ENCODE data around the gene AZIN2. TPM values are rescaled to one million over a fixed set of nuclear protein-coding genes. Genes with fewer than 3 reads are reported as not detected.
A peak's percentile ranks its signal among the peaks of the same experiment; 100 is the strongest.

The AZIN2 gene
- total and polyA plus RNA-seq, 10 of the 15 experiments (the other 5 are each of a cell fraction or from before 2014, with no cell fraction given) = 0.02 to 0.85 (median 0.23) TPM

- Histone ChIP-seq H3K4me2 (ENCODE audit: control insufficient read depth, insufficient read depth) (no peak overlapping the region), H3K36me3 (ENCODE audit: control insufficient read depth in 2 of 2, insufficient read depth in 2 of 2, low read length in 1 of 2) (no peaks in the 10 kb centered on the region), H3K27me3 (replicated peaks in 1 of 2; ENCODE audit: control insufficient read depth in 2 of 2, insufficient read depth in 2 of 2, low read length in 1 of 2) (no peaks in the 10 kb centered on the region), H3K9me3 (replicated peaks; ENCODE audit: control insufficient read depth, insufficient read depth, low read length) (no peaks in the 10 kb centered on the region), H3K79me2 (ENCODE audit: control insufficient read depth, insufficient read depth, low read length) (peaks cover 20% of the 10 kb centered on the region), H3K9ac (ENCODE audit: control insufficient read depth, insufficient read depth, low read length) (no peak overlapping the region), H3K4me3 (no peak overlapping the region), H3K4me1 (ENCODE audit: control insufficient read depth, insufficient read depth, low read length) (peaks cover 5% of the 10 kb centered on the region; the same call in 1 of the 2 replicates), H3K27ac (ENCODE audit: control insufficient read depth, insufficient read depth) (no peak overlapping the region), H2AFZ (ENCODE audit: control insufficient read depth, low read depth, low read length) (peak overlapping the region; percentile 2; the same call in 1 of the 2 replicates), H4K20me1 (ENCODE audit: control insufficient read depth, insufficient read depth) (no peaks in the 10 kb centered on the region)
- ChIA-PET POLR2A (no interaction called here), CTCF (interaction anchor here (0.6 kb wide), 1 partner anchor 15 kb away, joined by 3 read pairs; no protein-coding TSS in a partner anchor), SMC1A (ENCODE audit: uncharacterized antibody, unreplicated experiment) (interaction anchor here (0.6 to 1.3 kb wide), 2 partner anchors 17 to 1135 kb away, joined by 3 read pairs; no protein-coding TSS in a partner anchor), RAD21 (ENCODE audit: unreplicated experiment) (no interaction called here)
- TF ChIP-seq SPI1 (IDR thresholded peaks at IDR 0.05; ENCODE audit: borderline replicate concordance, insufficient read depth, low read depth, low read length) = peak; percentile 31; the same call in 1 of the 2 replicates
- TF ChIP-seq ESRRA (IDR thresholded peaks at IDR 0.05; ENCODE audit: low read length) = no peak
- no peak for TF ChIP-seq POLR2AphosphoS2 (IDR thresholded peaks at IDR 0.05; ENCODE audit: low read depth, low read length)
- DNase-seq (ENCODE audit: low read depth, low spot score) (no peak), FAIRE-seq (no peak), ATAC-seq (no peak)
- intact Hi-C loops (cut with micrococcal nuclease; ENCODE audit: unreplicated experiment) (loop anchor here (5.0 kb wide), 1 partner anchor 78 kb away; the partner anchor contains the start of gene RNF19B), in situ Hi-C loops (cut with MboI) (no loop called here)
- WGBS (ENCODE audit: insufficient coverage, insufficient replicate concordance, low lambda C conversion rate, missing lambda C conversion rate) = 24% methylated on average over 8 of the region's 8 CpGs
- BruUV-seq (replicated peaks) = no TSS peak
These were observed 41.1 kb upstream of the AZIN2 start for GRCh38 chr1:33039840-33040239.

GRCh38 chr1:33041026-33041425 is 39.9 kb upstream of the AZIN2 start:
- CTCF ChIA-PET = no interaction called here
- TF ChIP-seq PKNOX1 (IDR thresholded peaks at IDR 0.05) (peak; percentile 30; the same call in 1 of the 2 replicates), JUND (IDR thresholded peaks at IDR 0.05; ENCODE audit: low read depth, low read length) (no peak), BCLAF1 (IDR thresholded peaks at IDR 0.05) (no peak), RUNX3 (IDR thresholded peaks at IDR 0.05; ENCODE audit: low read length) (no peak)
- BruUV-seq (replicated peaks) = no TSS peak
- Histone ChIP-seq H3K4me1 (ENCODE audit: control insufficient read depth, insufficient read depth, low read length) (no peaks in the 10 kb centered on the region), H3K79me2 (ENCODE audit: control insufficient read depth, insufficient read depth, low read length) (peaks cover 8% of the 10 kb centered on the region), H3K27me3 (replicated peaks in 1 of 2; ENCODE audit: control insufficient read depth in 2 of 2, insufficient read depth in 2 of 2, low read length in 1 of 2) (no peaks in the 10 kb centered on the region; a peak in 1 of 4 replicates), H2AFZ (ENCODE audit: control insufficient read depth, low read depth, low read length) (no peak overlapping the region), H3K36me3 (ENCODE audit: control insufficient read depth in 2 of 2, insufficient read depth in 2 of 2, low read length in 1 of 2) (no peaks in the 10 kb centered on the region), H3K4me3 (no peak overlapping the region), H4K20me1 (ENCODE audit: control insufficient read depth, insufficient read depth) (no peaks in the 10 kb centered on the region), H3K9ac (ENCODE audit: control insufficient read depth, insufficient read depth, low read length) (no peak overlapping the region), H3K9me3 (replicated peaks; ENCODE audit: control insufficient read depth, insufficient read depth, low read length) (no peaks in the 10 kb centered on the region), H3K4me2 (ENCODE audit: control insufficient read depth, insufficient read depth) (no peak overlapping the region), H3K27ac (ENCODE audit: control insufficient read depth, insufficient read depth) (no peak overlapping the region)
- ATAC-seq (no peak), FAIRE-seq (peak; percentile 56), DNase-seq (ENCODE audit: low read depth, low spot score) (no peak)
- intact Hi-C loops (cut with micrococcal nuclease; ENCODE audit: unreplicated experiment) = no loop called here
- 0% methylated on average over 1 of the region's 1 CpG for WGBS (ENCODE audit: insufficient coverage, insufficient replicate concordance, low lambda C conversion rate, missing lambda C conversion rate)
- in situ Hi-C loops (cut with MboI) = no loop called here
- POLR2A ChIA-PET = no interaction called here
- RAD21 ChIA-PET (ENCODE audit: unreplicated experiment) = no interaction called here
- SMC1A ChIA-PET (ENCODE audit: uncharacterized antibody, unreplicated experiment) = no interaction called here
